ENCODE results near the gene PLVAP.

The PLVAP gene

DNA sequence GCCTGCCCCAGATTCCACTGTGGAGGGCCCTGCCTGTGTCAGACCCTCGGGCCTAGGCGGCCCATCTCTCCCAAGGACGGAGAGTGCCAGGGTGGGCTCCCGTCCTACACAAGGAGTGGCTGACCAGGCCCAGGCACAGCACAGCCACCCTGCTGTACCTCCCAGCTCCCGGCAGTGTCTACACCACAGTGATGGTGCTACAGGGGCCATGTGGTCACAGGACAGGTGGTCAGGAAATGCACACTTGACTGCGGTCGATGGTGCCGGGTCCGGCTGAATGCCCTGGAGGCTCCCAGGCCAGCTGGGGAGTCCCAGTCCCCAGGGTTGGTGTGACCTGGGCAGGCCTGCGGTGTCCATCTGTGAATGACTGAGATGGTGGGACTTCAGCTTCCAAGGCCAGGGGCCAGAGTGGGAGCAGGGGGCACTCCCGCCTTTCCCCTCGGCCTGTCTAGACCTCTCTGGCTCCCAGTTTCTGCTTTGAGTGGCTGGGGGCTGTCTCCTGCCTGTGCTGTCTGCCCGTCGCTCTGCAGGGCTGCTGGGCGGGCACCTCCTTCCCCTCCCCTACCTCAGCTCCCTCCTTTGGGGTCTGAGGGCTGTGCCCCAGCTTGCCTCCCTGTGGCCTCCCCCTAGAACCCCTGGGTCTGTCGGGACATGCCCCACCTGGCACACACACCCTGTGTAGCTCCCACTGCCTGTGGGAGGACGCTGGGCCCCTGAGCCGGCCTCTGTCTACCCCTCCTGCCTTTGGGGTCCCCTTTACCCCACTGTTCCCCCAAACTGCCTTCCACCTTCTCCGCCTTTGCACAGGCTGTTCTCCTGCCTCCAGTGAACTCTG is 55.3 kb downstream of the PLVAP start:
- DNase-seq (ENCODE audit: low read depth): no peak

DNA sequence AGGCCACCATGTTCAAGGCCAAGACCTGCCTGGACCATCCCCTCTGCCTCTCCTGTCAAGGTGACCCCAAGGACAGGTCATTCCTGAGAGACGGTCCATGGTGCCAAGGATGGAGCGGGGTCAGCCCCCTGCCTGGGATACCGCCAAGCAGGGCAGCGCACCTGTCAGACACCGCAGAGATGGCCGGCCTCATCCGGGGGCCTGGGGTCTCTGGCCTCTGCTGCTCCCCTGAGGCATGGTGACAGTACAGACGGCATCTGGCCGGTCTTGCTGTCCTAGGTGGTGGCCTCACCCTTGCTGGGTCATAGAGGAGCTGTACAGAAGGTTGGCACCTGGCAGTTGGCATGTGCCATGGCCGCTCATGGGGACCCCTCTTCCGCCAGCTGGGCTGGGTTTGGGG is 56.7 kb downstream of the PLVAP start:
- no peak for DNase-seq (ENCODE audit: low read depth)

DNA sequence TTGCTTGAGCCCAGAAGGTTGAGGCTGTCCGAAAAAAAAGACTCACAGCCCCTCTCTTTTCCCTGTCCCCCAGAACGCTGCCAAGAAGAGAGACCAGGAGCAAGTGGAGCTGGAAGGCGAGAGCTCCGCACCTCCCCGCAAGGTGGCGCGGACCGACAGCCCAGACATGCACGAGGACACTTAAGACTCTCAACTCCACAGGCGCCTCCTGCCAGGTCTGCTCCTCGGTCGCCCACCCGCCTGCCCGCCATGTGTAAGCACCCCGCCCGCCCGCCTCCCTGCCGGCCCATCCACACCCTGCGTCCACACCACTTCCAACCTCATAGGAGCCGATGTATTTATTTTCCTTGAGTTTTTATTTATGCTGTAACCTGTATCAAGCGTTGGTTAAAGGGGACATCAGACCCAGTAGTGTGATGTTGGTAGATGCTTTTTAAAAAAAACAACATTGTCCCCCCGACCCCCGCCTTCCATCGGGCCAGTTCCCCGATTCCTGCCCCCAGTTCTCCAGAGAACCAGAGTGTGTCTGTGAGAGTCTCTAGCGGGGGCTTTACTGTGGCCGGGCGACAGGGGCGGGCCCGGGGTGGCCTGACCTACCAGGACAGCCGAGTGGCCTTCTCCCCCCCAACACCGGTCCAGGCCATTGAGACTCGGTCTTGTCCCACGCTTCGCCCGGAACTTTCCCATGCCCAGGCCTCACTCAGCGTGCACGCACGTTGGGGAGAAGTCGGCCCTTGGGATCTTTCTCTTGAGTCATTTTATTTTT is 57.5 kb downstream of the PLVAP start:
- no peak for DNase-seq (ENCODE audit: low read depth)

DNA sequence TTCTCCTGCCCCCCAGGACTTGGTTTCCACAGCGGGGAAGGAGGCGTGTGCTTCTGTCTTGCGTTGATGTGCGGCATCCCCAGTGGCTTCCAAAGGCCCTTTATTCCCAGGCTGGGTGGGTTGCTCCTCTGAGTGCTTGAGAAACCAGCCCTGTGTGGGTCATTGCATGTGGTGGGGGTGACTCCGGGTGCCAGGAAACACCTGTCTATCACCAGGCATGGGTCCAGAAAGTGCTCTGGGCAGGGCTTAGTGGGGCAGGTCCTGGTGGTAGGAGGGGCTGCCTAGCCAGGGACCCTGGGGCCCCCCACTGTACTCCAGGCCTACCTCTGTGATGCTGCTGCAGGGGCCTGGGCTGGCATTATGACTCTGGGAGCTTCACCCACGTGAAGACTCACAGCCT is 58.2 kb downstream of the PLVAP start:
- DNase-seq (ENCODE audit: low read depth): no peak

DNA sequence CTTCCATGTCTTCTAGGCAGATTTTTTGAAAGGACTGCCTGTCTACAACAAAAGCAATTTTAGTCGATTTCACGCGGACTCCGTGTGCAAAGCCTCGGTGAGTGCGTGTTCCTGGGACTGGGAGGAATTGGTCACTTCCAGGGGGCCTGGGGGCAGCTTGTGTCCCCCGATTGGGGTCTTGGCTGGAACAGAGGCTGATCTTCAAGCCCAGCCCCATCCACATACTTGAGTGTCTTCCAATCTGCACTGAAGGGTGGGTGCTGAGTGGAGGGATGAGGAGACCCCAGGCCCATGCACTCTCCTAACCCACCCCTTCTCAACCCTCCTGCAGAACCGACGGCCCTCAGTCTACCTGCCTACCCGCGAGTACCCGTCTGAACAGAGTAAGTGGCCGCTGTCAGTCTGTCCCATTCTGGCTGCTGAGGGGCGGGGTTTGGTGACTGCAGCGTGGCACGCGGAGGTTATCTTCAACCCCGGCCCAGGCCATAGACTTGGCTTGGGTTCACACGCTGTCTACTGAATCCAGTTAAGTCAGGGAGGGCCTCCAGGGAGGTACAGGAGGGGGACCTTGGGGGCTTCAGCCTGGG is 63.0 kb downstream of the PLVAP start:
- no peak for DNase-seq (ENCODE audit: low read depth)

DNA sequence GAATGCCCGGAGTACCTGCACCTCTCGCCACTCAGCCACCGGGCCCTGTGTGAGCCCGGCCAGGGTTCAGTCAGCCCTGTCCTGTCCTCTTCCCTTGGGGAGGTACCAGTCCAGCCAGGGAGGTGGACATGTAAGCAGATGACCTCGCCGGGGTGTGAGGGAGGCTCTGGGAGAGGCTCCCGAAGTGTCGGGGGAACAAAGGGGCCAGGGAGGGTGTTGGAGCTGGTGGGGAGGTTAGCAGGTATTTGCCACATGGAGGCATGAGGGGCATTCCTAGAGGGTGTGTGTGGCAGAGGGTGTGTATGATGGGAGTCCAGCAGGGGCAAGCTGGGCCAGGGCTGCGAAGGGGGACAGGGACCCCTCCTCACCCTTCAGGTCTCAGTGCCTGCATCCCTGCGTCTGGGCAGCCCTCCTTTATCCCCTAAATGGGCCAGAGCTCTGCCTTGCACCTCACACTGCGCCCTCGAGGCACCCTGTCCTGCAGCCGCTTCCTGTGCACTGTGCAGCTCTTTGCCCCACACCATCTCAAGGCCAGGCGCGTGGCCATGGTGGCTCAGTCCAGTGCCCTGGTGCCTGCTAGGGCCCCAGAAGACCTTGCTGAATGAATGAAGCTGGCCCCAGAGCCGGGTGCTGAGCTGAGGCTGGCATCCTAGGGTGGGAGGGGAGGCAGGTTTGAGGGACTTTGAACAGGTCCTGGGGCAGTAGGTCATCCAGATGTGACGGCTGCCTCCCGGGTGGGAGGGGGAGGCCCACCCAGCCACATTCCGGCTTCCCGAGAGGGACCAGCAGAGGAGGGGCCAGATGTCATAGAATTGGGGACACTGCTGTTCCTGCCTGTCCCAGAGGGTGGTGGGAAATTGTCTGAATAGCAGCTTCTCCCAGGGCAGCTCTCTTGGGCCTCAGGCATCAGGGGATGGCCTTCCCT is 64.7 kb downstream of the PLVAP start:
- no peak for DNase-seq (ENCODE audit: low read depth)

DNA sequence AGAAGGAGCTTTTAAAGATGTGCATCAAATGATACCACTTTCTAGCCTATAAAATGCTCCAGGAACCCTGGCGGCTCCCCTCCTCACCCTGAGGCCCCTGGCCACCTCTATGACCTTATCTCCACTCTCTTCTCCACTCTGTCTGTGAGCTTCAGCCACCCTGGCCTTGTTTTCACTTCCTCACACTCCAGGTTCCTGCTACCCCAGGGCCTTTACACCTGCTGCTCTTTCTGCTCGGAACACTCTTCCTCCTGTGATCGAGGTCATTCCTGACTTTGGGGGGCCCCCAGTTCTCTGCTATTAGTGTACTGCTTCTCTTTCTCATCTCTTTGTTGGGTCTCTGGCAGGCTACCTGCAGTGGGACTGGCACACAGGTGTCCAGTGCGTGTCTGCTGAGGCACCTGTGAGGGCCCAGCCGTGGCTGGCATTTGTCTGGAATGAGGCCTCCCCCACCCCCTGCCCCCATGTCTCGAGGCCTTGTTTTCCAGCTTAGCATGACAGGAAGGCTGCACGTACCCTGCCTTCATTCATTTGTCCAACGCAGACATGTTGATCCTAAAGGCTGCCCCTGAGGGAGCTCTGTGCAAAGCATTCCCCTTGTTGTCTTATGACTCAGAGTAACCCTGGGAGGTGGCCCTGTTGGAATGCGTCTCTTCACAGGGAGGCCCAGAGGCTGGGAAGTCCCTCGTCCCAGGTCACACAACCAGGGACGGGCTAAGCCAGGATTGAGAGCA is 65.5 kb downstream of the PLVAP start:
- no peak for DNase-seq (ENCODE audit: low read depth)

DNA sequence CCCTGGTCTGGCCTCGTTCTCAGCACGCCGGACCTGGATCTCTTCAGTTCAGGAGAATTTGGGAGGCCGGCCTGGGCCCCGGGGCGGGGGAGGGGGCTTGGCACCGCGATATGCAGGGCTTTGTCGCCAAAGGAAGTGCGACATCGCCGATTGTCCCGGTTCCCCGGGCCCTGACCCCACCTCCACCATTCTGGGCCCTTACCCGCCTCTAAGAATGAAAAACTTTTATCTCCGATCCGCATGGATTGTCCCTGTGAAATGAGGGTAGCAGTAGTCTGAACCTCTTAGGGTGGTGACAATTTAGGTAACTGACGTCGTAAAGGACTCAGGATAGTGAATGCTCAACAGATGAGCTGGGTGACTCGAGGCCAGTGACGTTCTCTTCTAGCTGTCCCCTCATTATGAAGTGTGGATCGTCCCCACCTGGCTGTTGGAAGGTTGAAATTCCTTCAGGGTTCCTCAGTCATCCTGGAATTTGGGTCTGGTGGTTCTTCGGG is 67.1 kb downstream of the PLVAP start:
- no peak for DNase-seq (ENCODE audit: low read depth)

DNA sequence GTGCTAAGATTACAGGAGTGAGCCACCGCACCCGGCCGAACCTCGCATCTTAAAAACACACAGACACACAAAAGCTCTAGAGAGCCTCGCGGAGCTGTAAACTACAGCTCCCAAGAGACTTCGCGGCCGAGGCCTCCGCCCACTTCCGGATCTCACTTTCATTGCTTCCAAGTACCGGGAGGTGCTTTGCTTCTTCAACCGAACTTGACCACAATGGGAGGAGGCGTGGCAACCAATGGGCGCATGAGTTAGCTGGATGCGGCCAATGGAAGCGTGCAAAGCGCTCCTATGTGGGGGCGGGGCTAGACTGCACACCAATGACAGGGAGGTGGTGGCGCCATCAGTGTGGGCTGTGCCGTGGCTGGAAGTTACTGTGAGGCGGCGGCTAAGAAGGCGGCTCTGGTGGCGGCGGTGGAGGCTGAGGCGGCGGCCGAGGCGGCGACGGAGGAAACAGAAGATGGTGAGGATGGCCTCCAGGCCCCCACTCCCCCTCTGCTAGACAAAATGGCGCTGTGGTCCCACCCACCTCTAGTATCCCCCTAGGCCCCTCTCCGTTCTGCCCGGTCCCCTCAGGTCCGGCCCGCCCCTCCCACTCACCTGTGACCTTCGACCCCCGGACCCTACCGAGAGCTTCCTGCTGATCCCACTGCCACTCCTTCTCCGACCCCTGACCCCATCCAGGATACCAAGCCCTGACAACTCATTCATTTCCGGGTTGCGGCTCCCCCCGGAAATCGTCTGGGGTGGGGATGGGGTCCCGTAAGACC is 67.8 kb downstream of the PLVAP start, which contains the start of gene DDA1:
Gene DDA1, plus strand, starts transcription at position 366 of the 767 bp plus-strand sequence. Its CDS starts 92 bp downstream, at position 458.
- peak; percentile 98 for DNase-seq (ENCODE audit: low read depth)

DNA sequence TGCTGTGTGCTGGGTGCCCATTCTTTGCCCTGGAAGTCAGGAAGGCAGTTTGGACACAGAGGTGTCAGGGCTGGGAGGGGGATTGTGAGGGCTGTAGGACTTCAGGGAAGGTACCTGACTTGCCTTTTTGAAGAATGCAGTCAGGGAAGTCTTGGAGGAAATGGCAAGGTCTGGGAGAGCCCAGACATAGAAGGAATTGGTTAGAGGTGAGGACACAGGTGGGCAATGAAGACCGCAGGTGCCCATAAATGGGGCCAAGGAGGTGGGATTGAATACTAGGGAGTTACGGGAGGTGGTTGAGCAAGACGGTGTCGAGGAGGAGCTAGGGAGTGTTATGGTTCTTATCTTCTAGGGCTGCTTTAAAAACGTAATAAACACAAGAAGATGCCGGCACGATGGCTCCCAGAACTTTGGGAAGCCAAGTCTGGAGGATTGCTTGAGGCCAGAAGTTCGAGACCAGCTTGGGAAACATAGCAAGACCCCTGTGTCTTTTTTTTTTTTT is 69.2 kb downstream of the PLVAP start:
- no peak for DNase-seq (ENCODE audit: low read depth)

DNA sequence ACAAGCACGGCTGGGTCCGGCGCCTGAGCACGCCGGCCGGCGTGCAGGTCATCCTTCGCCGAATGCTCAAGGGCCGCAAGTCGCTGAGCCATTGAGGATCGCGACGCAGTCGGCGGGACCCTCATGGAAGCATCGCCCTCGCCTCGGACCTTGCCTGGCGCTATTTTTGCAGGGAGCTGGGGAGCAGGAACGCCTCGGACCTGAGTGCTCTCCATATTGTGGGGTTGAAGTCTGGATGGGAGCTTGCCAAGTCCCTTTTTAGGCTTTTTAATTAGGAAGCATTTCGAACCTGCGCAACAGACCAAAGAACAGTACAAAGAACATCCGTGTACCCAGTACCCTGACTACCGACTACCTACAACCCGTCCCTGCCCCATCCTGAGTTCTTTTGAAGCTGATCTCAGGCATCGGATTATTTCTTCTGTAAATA is 70.8 kb downstream of the PLVAP start:
- no peak for DNase-seq (ENCODE audit: low read depth)

DNA sequence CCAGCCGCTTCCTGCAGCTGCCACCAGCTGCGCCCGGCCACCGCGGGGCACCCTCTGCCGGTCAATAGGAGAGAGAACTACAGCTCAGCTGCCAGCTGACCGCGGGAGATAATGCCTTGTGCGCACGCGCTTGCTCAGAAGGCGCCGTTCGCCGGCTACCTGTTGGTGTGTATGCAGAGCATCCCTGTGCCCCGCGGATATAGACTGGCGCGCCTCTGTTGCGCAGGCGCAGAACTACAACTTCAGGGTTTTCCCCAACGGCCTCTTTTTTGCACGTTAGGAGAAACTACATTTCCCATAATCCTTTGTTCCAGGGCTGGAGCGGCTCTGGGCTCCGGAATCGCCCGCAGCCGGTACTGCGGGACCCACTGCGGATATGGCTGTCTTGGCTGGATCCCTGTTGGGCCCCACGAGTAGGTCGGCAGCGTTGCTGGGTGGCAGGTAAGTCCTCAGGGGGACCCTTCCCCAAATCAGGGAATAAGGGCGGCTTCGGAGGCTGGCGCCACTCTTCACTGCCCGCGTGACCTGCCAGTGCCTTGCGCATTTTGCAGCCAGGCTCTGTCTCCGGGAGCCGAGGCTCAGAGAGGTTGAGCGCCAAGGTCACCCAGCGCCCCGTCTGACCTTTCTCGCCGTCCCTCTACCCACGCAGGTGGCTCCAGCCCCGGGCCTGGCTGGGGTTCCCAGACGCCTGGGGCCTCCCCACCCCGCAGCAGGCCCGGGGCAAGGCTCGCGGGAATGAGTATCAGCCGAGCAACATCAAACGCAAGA is 71.4 kb downstream of the PLVAP start, which contains the start of gene MRPL34:
Gene MRPL34, plus strand, starts transcription at position 356 of the 768 bp plus-strand sequence. Its CDS starts 21 bp downstream, at position 377.
- DNase-seq (ENCODE audit: low read depth): peak; percentile 81

DNA sequence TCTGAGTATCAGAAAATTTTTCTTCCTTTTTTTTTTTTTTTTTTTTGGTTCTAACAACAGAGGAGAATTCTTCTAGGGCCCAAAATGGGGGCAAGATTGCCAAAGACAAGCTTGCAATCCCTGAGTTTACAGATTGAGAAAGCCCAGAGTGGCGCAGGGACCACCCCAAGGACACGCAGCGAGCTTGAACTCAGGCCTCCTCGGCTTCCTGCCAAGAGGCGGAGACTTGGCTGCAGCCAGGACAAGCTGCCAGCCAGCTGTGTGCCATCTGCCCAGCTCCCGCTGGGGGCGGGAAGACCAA is 72.0 kb downstream of the PLVAP start:
- no peak for DNase-seq (ENCODE audit: low read depth)

DNA sequence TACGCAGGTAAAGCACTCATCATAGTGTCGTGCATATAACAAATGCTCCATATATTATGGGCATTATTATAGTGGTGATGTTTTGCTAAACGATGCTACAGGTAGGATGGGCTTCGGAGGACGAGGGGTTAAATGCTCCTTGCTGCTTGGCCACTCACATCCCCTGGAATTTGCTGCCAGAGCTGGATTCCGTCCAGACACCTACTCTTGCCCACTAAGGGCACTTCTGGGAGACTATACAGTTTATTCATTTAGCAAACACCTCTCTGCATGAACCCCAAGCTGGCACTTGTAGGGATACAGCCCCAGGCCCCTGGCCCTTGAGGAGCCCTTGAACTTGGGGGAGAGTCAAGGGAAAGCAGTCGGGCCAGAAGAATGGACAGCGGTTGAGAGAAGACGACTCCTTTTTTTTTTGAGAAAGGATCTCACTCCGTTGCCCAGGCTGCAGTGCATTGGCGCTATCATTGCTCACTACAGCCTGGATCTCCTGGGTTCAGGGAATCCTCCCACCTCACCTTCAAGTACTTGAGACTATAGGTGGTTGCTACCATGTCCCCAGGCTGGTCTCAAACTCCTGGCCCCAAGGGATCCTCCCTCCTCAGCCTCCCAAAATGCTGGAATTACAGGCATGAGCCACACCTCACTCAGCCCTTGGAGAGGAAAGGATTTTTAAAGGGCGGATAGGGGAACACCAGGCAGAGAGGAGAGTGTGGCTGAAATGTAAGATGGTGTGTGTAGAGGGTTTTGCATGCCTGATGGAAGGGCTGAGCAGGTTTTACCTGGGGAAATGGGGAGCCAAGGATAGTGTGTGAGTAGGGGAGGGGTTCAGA is 72.5 kb downstream of the PLVAP start:
- DNase-seq (ENCODE audit: low read depth): no peak

DNA sequence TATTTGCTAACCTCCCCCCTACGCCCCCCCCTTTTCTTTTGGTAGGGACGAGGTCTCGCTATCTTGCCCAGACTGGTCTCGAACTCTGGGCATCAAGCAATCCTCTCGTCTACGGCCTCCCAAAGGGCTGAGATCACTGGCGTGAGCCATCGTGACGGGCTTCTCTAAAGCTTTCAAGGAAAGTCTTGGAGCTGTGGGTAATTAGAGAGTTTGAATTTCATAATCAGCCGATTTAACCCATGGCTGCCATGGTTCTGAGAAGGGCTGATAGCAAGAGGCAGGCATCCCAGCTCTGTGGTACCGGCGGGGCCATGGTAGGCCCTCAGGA is 73.2 kb downstream of the PLVAP start:
- no peak for DNase-seq (ENCODE audit: low read depth)

DNA sequence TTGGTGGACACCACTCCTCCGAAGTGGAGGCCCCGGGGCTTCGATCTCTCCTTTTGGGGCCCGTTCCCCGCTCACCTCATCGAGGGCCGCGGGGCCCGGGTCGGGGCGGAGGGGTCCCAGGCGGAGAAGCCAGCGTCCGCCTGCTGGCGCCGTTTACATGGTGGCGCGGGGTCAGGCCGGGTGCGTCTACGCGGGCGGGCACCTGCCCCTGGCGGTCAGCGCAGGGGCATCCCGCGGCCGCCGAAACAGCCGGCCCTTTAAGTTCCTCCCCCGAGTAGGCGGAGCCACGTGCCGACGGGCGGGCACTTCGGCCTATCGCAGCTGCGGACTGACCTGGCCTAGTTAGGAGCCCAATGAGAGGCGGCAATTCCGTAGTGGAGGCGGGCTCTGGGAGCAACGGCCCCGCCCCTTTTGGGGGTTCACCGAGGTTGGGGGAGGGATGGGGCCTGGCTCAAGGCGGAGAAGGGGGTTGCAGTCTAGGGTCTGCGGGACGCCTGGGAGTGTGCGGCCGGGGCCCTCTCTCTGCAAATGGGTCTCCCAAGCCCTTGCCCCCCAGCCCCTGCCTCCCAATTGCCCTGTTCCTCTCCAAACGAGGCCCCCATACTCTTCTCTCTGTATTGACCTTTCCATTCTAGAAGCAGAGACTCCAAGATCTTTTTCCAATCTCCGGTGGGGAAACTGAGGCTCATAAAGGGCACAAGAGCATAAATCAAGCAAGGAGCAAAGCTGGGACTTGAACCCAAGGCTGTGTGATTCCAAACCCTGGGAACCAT is 73.8 kb downstream of the PLVAP start, which contains the start of gene ABHD8:
Gene ABHD8, minus strand, starts transcription at position 259 of the 773 bp plus-strand sequence. CDS start 1,809 bp downstream, outside the sequence.
- peak; percentile 86 for DNase-seq (ENCODE audit: low read depth)

DNA sequence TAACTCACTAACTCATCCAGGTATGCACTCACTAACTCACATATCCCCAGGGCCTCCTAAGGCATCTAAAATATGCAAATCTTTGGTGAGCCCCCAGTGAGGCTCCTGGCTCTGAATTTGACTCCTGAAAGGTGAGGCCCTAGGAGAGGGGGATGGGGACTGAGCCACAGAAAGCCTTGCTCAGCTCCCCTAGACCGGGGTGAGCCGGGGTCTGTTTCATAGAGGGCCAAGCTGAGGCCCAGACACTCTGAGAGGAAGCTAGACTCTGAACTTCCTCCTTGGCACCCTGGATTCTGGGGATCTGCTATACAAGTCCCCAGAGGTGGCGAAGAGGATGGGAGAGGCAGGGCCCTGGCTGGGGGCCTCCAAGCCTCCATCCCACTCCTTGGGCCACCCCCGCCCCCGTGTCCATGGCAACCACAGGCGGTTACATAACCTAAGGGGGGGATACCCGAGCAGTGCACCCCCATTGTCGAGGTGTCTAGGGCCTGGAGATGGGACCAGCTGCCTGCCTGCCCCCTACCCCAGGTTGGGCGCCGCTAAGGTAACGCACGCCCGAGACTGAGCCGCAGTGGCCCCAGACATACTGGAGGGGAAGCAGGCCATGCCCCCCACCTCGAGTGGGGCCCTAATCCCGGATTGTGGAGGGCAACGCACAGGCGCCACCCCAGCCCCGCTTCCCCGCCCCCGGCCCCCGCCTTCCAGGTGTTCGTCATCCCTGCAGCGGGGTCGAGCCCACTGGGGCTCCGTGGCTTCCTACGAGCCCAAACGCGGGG is 74.6 kb downstream of the PLVAP start:
- DNase-seq (ENCODE audit: low read depth): no peak
